Astrocyte (in vitro differentiated cells and primary cell): ENCODE results near the gene LPO.

Experiments
- CTCF ChIP-seq: IDR thresholded peaks from 2 replicates; pipeline ENCODE4 v1.5.1; 2011; ENCODE audit warnings: low read depth, mild to moderate bottlenecking, inconsistent platforms, low read length, moderate library complexity; ENCODE audit not compliant: insufficient read depth
- EZH2 ChIP-seq: IDR thresholded peaks from 2 replicates; pipeline ENCODE4 v1.6.1; 2012; ENCODE audit warnings: mild to moderate bottlenecking, low read length, inconsistent platforms; ENCODE audit not compliant: insufficient read depth

DNA sequence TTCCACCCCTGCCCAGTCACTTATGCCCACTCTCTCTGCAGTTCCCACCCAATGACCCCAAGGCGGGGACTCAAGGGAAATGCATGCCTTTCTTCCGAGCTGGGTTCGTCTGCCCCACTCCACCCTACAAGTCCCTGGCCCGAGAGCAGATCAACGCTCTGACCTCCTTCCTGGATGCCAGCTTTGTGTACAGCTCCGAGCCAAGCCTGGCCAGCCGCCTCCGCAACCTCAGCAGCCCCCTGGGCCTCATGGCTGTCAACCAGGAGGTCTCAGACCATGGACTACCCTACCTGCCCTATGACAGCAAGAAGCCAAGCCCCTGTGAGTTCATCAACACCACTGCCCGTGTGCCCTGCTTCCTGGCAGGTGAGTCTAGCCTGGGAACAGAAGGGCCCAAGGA is 13.8 kb downstream of the LPO start:
- TF ChIP-seq CTCF = no peak
- TF ChIP-seq EZH2 = no peak
